RWPE1 (cell line): ENCODE measurements around the gene TCTN3.
"Not testable (repeated sequence)": the region's sequence is repeated elsewhere in the genome, so short reads cannot be mapped to it uniquely, and the experiment has no call there.

ENCODE experiments used
- CTCF ChIA-PET: fragments of 350-600 bp; sonication (Branson Sonifier 250); formaldehyde crosslinking; extraction: SDS; loops from one replicate; lab custom pipeline; 2021; lab: Yijun Ruan, JAX
- POLR2A ChIA-PET: fragments of 400-600 bp; formaldehyde crosslinking; extraction: SDS; loops from one replicate; lab custom pipeline; 2020; ENCODE audit warnings: antibody characterized with exemption; ENCODE audit not compliant: low non-redundant PET; lab: Yijun Ruan, JAX
- DNase-seq: peaks from one replicate; pipeline ENCODE4 v3.0.0; 2012; ENCODE audit warnings: low spot score
- H3K27ac ChIP-seq: fragments of 450-650 bp; 2 replicates; pipeline ENCODE4 v1.5.1; 2017
- TF ChIP-seq, protein P1 (sequence below): fragments of 450-650 bp; conservative IDR thresholded peaks from 2 replicates; pipeline ENCODE4 v1.5.1; 2017; ENCODE audit warnings: low read depth, mild to moderate bottlenecking

TCTN3 gene

DNA sequence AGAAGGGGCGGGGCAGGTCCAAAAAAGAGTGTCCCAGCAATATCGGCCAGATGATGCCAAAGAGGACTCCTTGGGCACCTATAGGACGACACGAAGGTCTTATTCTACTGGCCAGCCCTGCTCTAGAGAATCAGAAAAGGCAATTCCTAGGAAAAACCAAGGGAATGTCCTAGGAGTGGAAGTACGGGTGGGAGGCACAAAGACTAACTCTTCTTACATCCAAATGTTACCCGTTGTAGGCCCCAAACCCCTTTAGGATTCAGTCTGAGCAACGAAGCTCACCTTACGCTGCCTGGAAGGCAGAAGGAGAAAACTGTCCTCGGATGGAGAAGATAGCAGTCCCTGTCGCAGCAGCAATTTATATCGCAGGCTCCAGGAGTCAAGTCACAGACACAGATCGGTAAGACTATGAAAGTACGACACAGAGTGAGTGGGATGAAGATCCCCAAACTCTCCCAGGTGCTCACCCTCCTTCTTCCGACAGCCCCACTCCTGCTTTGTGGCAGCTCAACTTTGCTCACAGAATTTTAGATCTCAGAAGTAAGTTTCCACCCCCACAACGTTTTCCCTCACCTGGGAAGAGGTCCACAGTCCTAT, 558 bp downstream of the TCTN3 start:
- TF ChIP-seq, protein P1, sequence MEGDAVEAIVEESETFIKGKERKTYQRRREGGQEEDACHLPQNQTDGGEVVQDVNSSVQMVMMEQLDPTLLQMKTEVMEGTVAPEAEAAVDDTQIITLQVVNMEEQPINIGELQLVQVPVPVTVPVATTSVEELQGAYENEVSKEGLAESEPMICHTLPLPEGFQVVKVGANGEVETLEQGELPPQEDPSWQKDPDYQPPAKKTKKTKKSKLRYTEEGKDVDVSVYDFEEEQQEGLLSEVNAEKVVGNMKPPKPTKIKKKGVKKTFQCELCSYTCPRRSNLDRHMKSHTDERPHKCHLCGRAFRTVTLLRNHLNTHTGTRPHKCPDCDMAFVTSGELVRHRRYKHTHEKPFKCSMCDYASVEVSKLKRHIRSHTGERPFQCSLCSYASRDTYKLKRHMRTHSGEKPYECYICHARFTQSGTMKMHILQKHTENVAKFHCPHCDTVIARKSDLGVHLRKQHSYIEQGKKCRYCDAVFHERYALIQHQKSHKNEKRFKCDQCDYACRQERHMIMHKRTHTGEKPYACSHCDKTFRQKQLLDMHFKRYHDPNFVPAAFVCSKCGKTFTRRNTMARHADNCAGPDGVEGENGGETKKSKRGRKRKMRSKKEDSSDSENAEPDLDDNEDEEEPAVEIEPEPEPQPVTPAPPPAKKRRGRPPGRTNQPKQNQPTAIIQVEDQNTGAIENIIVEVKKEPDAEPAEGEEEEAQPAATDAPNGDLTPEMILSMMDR: no peak
- DNase-seq: peak; percentile 30
- ChIA-PET POLR2A (no interaction called here), CTCF (interaction anchor here (0.5 to 2.3 kb wide), 19 partner anchors 9 to 818 kb away, joined by 3 to 16 read pairs (median 3); no protein-coding TSS in a partner anchor)
- peak overlapping the region; percentile 65 for H3K27ac ChIP-seq

DNA sequence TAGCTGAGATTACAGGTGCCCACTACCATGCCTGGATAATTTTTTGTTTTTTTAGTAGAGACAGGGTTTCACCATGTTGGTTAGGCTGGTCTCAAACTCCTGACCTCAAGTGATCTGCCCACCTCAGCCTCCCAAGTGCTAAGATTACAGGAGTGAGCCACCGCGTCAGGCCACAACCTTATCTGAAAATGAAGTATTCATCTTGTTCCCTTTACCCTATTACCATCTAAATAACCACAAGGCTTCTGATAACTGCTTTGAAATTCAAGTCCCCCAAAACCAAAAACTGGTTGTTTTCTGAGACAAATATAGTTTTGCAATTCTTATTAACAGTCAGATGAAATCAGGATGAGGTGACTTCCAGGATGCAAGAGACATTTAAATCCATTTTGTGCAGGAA, 2.4 kb downstream of the TCTN3 start:
- no peak for DNase-seq
- TF ChIP-seq, protein P1: no peak
- POLR2A ChIA-PET: no interaction called here
- CTCF ChIA-PET: no interaction called here
- H3K27ac ChIP-seq: no peak overlapping the region

DNA sequence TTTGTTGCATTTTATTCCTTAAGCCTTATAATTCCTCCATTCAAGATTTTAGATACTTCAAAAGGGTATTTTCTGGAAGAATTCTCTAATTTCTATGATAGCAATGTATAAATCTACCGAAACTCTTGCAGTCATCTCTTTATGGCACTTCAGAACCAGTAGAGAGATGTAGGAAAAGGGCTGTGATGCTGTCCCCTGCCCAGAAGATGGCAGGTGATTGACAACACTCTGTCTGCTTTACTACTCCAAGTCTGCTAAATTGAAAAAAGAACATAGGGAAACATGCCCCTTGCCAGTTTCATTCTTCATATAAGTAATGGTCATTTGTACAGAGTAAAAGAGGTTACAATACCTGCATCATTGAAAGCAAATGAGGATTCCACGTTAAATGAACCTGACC, 5.1 kb downstream of the TCTN3 start:
- ChIA-PET POLR2A (no interaction called here), CTCF (interaction anchor here (0.6 to 1.5 kb wide), 5 partner anchors 15 to 604 kb away, joined by 3 to 8 read pairs (median 4); no protein-coding TSS in a partner anchor)

DNA sequence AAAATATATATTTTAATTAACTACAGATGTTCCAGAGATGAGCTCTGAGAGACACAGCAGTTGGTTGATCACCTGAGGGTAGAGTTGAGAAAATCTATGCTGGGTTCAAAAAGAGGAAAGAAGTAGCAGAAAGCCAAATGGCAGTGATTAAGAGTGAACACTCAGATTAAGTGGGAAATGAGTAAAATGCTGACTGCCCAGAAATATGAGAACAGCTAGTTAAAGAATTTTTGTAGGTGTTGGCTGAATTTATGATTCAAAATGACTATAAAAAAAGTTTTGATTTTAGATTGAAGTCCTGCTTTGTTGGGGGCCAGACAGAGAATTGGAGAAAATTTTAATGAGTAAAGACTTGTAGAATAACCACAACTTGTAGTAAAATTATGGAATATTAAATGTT, 9.8 kb downstream of the TCTN3 start:
- TF ChIP-seq, protein P1: no peak
- POLR2A ChIA-PET: no interaction called here

More for the DNA sequence above, 5.1 kb downstream of the TCTN3 start:
- no peak overlapping the region for H3K27ac ChIP-seq
- DNase-seq: no peak
- TF ChIP-seq, protein P1: no peak

DNA sequence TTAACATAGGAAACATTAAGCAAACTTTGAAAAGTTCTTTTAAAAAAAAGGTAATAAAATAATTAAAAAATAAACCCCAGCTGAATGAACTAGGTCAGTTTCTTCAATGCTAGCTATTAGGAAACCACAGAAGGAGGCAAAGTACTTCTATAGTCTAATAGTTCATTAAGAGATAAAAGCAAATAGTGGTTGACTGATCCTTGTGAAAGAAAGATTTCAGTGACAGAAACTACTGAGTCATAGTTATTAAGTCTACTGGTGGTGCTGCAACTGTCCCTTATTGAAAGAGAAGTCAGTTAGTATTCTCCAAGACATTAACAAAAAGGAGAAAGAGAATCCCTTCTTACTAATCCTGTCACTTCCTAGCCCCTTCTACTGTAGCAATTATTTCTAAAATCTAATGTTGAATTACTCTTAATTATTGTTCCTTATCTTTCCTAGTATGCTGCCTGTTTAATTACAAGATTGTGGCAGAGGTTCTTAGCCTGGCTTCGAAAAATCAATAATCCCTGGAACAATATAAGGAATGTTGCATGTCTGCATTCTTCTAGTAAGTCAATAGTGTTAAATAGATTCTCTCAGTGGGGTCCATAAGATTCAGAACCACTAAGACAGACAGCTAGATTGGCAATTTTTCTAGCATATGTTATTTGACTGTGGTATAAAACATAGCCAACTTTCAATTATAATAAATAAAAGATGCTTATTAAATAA, 18.2 kb downstream of the TCTN3 start:
- TF ChIP-seq, protein P1: no peak
- ChIA-PET CTCF (no interaction called here), POLR2A (no interaction called here)
- no peak for DNase-seq
- H3K27ac ChIP-seq: no peak overlapping the region

More for the DNA sequence above, 9.8 kb downstream of the TCTN3 start:
- DNase-seq: no peak
- no peak overlapping the region for H3K27ac ChIP-seq
- CTCF ChIA-PET: interaction anchor here (0.6 to 1.3 kb wide), 2 partner anchors 10 to 333 kb away, joined by 3 read pairs; partner anchors contain the start of gene TCTN3

DNA sequence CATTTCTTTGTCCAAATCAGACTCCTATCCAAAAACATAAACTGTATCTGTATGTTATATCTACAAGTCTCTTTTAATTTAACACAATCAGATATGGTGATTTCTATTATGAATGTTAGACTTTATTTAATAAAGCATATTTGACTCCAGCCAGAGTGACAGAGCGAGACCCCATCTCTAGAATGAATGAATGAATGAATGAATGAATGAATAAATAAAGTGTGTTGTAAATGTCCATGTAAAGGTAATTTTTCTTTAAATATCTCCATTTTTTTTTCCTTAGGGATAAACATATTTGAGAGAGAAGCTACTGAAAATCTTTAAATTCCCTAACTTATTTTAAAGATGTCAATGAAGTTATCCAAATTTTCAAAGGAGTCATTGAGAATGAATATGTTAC, 19.1 kb downstream of the TCTN3 start:
- TF ChIP-seq, protein P1: no peak
- CTCF ChIA-PET: no interaction called here
- no peak overlapping the region for H3K27ac ChIP-seq
- POLR2A ChIA-PET: no interaction called here
- no peak for DNase-seq

DNA sequence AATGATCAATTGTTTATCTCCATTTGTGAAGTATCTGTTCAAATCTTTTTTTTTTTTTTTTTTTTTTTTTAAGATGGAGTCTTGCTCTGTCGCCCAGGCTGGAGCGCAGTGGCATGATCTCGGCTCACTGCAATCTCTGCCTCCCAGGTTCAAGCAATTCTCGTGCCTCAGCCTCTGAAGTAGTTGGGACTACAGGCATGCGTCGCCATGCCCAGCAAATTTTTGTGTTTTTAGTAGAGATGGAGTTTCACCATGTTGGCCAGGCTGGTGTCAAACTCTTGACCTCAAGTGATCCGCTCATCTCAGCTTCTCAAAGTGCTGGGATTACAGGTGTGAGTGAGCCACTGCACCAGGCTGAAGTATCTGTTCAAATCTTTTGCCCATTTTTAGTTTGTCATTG, 21.1 kb downstream of the TCTN3 start:
- H3K27ac ChIP-seq, CTCF ChIA-PET, DNase-seq, POLR2A ChIA-PET: not testable (repeated sequence)
